Activated CD8-positive, alpha-beta memory T cell treated with anti-CD3 and anti-CD28 coated beads, Interleukin-2, amount 50 U/mL, for 1 hour (primary cell): ENCODE data around the gene CHID1.

Experiments
- DNase-seq: peaks from one replicate; pipeline ENCODE4 v3.0.0-alpha.2; 2020; ENCODE audit errors: extremely low read depth

CHID1 gene

DNA sequence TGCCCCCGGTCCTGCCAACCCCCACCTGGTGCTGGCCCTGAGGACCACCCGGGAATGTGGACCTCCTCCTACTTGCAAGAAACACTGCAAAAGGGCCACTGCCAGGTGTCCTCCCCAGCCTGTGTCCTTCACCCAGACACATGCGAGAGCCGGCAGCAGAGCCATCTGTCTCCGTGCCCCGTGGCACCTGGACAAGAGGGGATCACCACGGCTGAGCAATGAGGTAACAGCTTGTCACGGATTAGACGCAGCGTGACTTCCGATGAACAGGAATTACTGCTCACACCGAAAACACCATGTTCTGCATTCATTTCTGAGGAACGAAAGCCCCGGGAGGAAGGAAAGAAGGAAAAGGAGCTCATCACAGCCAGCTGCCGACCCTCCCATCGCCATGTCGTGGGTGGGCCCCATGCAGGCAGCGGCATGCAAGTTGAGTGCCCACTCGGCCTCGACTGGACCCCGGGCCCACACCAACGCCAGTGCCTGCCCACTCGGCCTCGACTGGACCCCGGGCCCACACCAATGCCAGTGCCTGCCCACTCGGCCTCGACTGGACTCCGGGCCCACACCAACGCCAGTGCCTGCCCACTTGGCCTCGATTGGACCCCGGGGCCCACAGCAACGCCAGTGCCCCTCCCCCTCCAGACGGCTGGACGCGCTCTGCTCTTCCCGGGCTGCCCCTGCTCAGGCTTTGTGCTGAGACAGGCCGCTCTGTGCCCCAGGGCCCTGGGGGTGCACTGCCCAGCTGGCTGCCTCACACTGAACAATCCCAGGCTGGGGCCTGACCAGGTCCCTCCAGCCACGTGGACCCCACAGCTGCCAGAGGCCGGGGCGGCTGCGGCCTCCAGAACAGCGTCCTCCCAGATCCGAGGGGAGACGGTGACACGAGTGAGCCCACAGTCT lies 22.0 kb downstream of the CHID1 start:
- DNase-seq = no peak

DNA sequence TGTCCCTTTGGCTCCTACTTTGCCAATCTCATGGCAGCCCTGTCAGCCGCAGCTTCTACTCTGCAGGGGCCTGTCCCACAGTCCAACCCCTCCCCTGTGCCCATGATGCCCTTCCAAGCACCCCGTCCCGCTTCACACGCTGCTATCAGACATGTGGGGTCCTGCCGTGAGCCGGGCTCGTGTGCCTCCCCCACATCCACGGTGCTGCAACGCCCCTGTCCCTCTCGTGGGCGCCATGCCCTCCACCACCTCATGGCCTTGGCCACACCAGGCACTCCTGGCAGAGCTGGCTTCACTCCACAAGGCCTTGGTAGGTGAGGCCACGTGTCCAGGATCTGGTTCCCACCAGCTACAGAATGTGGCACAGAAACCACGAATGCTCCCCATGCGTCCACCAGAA lies 23.0 kb downstream of the CHID1 start:
- no peak for DNase-seq

DNA sequence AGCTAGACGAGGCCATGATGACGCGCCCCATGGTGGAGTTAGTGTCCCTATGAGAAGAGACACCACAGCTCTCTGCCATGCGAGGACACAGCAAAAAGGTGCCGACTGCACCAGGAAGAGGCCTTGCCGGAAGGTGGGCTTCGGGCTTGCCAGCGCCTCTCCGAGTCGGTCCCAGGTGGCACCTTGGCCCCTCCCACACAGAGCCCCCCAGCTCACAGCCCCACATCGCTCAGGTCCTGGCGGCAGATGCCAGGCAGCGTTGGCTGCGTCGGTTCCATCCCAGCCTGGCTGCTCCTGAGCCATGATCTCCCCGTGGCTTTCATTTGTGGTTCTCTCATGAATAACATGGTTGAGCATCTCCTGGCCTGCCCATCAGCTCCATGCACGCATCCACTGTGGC lies 24.0 kb downstream of the CHID1 start:
- no peak for DNase-seq

DNA sequence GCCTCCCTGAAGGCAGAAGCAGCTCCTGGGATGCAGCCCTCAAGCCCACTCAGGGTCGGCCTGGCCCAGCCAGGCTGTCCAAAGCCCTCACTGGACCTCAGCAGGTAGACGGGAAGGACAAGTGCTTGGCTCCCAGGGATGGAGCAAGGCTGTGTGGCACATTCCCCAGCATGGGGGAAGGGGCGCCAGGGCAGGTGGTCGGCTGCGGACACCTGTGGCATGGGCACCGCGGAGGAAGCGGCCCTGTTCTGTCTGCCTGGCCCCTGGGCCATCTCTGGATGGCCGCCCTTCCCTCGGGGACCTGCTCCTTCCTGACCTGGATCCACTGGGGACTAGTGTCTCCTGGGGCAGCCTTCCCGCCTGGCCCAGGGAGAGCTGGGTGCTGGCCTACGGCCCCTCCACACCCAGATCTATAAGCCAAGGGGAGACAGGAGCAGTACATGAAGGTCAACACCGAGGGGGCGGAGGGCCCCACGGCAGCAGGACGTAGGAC lies 26.0 kb downstream of the CHID1 start:
- no peak for DNase-seq

DNA sequence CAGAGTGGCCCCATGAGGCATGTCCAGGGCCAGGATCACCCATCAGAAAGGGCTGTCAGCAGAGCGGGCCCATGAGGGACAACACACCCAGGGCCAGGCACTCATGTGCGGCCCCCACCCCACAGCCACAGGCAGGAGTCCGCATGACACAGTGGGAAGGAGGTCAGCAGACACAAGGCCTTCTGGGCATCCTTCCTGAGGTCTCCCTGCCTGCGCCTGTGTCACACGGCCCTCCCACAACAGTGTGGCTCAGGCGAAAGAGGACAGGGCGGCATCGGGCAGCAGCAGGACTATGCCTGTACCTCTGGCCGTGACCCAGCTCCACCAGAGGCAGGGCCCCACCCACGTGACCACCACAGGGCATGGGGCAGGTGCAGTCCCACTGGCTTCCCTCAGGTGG lies 27.1 kb downstream of the CHID1 start:
- no peak for DNase-seq

DNA sequence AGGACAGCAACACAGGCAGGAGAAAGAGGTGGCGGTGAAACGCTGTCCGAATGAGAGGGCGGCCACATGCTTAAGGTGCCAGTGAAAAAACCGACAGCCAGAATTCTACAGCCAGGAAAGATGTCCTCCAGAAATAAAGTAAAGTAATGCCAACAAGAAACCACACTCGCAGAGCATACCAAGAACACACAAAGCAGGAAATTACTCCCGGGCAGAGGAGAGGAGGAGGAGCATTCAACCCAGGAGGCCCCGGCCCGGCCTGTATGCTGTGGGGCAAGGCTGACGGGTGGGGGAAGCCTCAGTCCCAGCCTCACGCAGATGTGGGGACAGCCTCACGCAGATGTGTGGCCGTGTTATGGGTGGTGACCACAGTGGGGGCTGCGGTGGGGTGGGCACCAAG lies 28.0 kb downstream of the CHID1 start:
- DNase-seq = no peak

DNA sequence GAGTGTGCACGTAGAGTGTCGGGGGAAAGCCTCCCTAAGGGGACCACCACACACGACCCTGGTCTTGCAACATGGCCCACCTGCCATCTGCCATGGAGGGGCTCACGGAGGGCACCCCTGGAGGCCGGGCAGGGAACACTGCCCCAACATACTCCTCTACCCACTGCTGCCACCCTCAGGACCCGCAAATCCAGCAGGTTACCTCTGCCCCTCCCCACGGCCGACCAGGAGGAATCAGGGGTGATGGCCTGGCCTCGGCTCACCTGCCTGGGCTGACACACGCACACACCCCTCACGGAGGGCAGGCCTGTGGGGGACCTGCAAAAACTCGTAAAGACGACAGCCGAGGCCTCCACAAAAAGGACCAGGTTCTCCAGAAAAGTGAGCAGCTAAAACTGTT lies 30.2 kb downstream of the CHID1 start:
- DNase-seq = no peak

DNA sequence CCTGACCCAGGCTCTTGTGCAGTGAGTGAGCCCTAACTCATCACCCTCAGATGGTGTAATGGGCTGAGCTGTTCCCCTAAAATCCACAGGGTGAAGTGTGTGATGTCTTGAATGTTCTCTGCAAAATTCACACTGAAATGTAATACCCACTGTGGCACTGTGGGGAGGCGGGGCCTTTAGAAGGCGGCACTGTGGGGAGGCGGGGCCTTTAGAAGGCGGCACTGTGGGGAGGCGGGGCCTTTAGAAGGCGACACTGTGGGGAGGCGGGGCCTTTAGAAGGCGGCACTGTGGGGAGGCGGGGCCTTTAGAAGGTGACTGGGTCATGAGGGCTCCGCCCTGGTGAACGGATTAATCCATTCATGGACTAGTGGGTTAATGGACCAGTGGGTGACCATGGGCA lies 33.0 kb downstream of the CHID1 start:
- no peak for DNase-seq

DNA sequence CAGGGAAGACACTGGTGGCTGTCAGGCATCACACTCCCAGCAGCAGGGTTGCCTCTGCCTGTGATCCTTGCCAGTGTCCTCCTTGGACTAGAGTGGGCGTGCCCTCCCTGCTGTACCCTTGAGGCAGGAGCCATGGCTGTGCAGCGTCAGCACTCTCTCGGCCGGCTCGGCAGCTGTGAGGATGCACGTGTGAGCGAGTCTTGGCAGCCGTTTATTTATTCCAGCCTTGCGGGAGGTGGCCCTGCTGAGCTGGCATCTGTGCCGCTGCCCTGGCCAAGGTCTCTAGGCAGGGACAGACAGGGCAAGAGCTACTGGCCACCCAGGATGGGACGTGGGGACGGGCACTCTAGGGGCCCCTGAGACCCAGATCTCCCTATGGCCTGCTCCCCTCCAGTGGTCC lies 34.1 kb downstream of the CHID1 start:
- no peak for DNase-seq

DNA sequence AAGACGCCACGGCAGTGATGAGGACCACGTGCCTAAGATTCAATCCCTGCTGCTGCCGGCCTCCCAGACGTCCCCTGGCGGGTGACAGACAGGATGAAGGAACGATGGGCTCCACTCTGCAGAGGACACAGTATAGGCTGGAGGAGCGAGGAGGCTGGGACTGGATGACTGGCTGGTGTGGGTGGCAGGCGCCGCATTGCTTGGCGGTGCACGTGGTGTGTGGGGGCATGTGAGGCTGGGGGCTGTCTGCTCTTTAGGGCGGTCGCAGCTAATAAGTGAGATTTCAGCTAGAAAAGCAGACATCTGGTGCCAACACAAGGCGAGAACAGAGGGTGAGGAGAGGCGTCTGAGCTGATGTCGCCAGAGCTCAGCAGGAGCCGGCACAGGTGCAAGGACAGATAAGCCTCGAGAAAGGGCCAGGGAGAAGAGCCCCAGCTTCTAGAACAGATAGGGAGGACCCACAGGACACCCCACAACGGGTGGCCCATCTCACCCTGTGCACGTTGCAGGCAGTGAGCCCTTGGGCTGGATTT lies 34.8 kb downstream of the CHID1 start:
- no peak for DNase-seq

DNA sequence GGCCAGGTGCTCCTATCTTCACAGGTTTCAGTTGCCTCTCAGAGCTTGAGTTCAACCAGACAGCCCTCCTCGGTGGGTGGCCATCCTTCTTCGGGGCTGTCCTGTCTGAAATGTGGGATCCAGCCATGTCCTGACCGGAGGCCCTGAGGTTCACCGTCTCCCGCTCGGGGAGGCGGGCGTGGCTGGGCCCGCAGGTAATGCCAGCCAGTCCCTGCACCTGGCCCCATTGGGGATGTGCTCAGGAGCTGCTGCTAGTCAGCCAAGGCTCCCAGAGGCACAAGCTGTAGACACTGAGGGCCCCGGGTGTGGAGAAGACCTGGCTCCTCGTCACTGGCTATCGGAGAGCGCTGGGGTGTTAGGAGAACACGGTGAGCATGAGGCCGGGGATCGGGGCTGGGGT lies 35.4 kb downstream of the CHID1 start:
- DNase-seq = no peak

DNA sequence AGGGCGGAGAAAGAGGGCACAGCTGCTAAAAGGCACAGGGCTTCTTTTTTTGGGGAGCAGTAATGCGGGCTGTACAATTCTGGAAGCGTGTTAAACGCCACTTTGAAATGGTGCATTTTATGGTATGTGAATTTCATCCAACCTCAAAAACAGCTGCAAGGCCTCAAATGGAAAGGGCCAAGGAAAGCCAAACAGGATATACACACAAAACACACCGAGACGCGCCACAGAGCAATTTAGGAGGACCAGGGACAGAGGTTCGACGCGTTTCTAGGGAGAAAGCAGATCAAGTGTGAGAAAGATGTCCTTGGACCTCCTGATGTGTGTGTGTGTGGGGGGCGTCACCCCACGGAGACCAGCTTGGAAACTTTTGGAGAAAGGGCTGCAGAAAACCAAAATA lies 36.9 kb downstream of the CHID1 start:
- no peak for DNase-seq

DNA sequence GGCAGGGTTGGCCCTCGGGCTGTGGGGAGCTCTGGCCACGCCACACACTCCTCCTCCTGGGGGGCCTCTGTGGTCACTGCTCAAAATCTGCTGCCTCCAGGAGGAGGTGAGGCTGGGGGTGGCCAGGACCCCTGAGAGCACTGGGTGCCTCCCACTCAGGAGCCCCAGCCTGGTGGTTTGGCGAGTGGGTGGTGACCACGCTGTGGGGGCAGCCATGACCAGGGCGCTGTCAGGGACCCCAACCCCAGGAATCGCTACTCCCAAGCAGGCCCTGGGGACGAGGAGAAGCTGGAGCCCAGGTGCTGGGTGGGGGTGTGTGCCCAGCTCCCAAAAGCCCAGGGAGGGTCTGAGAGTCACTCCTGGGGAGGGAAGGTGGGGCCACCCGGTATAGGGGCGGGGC lies 37.8 kb downstream of the CHID1 start:
- DNase-seq = no peak

DNA sequence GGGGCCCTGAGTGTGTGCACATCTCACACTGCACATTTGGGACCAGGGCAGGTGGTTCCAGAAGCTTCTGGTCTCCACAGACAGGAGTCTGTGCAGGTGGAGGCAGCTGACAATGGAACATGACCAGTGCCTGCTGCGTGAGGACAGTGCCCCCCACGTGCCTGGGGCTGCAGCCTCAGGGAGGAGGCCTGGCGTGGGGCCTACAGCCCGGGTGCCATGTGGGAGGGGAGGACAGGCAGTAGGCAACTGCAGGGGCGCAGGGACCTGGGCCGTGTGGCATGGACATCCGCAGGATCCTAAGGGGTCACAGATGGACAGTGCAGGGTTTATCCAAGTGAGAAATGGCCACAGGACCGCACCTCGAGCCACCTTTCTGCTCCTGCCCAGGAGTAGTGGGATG lies 39.1 kb downstream of the CHID1 start:
- no peak for DNase-seq

DNA sequence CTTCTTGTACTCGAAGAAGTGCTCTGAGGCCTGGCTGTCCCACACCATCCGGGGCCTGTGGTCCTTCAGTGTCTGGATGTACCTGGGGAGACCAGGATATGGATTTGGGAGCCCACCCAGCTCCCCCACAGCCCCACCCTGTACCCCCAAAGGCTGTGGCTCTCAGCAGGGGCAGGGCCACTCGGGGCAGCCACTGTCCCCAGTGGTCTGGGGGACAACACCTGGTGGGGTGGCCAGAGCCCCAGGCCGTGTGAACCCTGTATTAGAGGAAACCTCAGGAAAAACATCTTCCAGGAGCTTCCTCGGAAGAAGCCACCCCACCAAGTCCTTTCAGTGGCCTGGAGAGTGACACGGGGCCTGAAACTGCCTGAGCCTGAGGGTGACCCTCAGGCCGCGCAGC lies 40.2 kb downstream of the CHID1 start:
- no peak for DNase-seq

DNA sequence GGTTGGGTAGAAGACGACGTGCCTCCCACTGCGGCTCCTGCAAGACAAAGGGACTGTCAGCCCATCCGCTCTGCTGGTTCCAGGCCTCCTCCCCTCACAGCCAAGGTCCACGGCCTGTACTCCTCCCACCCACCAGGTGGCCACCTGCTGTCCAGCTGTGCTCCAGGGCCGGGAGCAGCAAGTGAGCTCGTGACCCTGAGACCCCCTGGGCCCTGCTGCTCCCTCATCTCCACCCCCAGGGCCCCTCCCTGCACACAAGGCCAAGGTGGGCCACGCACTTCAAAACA lies 40.5 kb downstream of the CHID1 start:
- no peak for DNase-seq

DNA sequence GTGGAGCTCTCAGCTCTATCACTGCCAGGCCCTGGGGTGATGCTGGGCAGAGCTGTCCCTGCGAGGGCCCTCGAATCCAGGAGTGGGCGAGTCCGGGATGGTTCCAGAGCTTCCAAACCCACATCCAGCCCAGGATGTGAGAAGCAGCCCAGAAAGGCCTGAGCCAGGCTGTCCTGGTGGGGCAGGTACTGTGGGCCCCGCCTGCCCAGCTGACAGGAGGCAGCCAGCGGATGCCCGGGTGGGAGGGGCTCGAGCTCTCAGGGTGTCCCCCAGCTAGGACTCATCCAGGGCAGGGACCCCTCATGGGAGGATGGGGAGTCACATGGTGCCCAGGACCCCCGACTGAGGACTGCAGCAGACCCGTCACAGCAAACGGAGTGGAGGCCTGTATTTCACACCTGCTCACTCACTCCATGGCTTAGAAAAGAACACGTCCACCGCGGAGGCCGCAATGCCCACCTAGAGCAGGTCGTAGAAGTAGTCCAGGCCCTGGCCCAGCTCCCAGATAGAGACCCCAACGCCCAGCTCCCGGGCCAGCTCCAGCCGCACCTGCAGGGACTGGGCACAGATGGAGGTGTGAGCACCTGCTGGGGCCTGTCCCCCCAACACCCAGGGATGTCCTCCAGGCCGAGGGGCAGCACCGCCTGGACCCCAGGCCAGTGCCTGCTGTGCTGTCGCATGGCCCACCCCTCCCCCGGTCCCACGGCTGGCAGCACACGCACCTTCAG lies 41.0 kb downstream of the CHID1 start:
- DNase-seq = no peak

DNA sequence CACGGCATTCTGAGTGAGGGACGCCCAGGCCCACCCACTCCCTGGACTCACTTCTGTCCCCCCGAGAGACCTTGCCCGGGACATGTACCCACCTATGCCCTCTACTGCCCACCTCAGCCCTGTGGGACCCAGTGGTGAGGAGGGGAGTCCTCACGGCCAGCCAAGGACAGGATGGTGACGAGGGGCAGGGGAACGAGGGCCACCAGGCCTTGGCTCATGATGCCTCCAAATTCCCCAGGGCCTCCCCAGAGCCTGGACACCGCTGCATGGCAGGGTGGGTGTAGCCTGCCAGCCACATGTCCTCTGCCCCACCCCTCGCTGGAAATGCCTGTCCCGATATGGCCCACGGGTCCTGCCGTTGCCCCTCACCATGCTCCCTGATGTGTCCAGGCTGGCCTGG lies 41.8 kb downstream of the CHID1 start:
- no peak for DNase-seq

DNA sequence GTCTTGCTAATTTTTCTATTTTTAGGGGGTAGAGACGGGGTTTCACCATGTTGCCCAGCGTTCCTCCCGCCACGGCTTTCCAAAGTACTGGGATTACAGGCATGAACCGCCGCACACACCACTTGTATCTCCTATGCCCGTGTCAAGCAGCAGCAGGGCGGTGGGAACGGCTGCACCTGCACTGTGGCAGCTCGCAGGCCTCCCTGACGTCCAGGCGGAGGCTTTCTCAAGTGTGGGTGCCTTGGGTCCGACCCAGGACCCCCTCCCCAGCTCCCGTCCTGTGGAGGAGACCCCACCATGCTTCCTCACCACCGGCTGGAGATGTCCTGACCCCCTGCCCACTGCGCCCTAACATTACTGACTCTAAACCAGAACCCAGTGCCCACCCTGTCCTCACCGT lies 42.2 kb downstream of the CHID1 start:
- DNase-seq = no peak

DNA sequence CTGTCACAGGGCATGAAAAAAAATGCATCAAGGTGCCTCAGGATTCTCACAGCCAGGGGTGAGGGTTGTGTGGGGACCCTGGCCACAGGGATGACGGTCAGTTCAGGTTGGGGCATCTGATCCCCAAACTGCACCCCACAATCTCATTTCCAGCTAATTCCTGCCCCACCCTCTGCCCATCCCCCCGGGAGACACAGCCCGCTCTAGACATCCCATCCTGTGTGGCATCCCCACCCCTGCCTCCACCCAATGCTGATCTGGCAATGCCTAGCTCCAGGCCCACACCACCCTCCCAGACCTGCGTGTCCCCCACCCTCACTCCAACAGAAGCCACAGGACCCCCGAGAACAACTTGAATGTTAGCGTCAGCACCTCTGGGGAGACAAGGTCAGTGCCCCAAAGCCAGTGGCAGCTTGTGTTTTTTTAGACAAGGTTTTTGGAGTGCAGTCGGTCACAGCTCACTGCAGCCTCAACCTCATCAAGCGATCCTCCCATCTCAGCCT lies 42.7 kb downstream of the CHID1 start:
- no peak for DNase-seq

DNA sequence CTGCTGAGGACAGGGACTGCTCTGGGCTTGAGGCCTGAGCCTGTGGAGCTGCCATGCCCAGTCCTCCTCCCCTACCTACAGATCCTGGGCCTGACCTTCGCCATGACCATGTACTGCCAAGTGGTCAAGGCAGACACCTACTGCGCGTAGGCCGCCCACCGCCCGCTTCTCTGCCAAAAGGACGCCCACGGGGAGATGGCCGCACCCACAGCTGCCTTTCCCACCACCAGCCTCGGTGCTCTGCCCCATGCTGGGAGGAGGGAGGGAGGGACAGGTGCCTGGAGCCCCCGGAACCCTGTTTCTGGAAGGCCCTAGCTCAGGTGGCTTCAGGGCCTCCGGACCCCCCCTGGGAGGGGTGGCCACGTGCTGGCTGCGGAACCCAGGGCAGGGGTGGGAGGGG lies 44.1 kb downstream of the CHID1 start:
- no peak for DNase-seq

DNA sequence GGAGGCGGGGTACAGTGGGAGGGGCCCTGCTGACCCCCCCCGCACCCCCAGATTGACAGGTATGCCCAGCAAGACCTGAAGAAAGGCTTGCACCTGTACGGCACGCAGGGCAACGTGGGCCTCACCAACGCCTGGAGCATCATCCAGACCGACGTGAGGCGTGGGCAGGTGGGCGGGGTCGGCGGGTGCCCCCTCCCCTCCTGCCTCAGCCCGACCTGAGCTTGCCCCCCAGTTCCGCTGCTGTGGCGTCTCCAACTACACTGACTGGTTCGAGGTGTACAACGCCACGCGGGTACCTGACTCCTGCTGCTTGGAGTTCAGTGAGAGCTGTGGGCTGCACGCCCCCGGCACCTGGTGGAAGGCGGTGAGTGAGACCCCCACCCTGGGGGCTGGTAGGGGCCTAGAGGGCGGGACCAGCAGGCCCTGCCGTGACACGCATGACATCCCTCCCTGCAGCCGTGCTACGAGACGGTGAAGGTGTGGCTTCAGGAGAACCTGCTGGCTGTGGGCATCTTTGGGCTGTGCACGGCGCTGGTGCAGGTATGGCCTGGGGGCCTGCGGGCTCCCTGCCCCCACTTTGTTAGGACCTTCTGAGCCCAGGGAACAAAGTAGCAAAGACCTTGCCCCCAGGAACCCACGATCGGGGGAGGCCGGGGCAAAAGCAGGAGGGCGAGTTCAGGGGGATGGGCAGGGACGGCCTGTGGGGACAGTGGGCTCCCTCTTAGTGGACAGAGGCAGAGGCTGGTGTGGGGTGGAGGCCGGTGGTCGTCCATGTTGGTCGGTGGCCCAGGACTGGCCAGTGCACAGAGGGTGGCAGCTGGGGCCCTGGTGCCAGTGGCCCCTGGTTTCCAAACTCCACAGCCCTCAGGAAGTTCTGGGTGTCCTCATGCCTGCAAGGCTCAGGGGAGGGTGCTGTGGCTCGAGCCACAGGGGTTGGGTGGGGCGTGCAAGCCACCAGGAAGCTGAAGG lies 44.9 kb downstream of the CHID1 start:
- no peak for DNase-seq
